KMS-11 (cell line): Measurements from ENCODE around the gene CHAF1B.

Experiments
- H2AFZ ChIP-seq: fragments of 200-600 bp; sonication (generic); 2 replicates; pipeline ENCODE4 v1.6.1; 2016; ENCODE audit warnings: antibody characterized with exemption, mixed run types, low read depth
- H3K27ac ChIP-seq: fragments of 200-600 bp; sonication (generic); 2 replicates; pipeline ENCODE4 v1.6.1; 2016; ENCODE audit warnings: mild to moderate bottlenecking, mixed run types
- H3K27me3 ChIP-seq: fragments of 200-600 bp; sonication (generic); 2 replicates; pipeline ENCODE4 v1.6.1; 2017; ENCODE audit warnings: mild to moderate bottlenecking, low read depth, mixed run types, moderate library complexity; ENCODE audit not compliant: insufficient read depth
- H3K36me3 ChIP-seq: fragments of 200-600 bp; sonication (generic); 2 replicates; pipeline ENCODE4 v1.6.1; 2017; ENCODE audit warnings: mild to moderate bottlenecking, mixed run types; ENCODE audit not compliant: insufficient read depth
- H3K4me1 ChIP-seq: fragments of 200-600 bp; sonication (generic); 2 replicates; pipeline ENCODE4 v1.6.1; 2016; ENCODE audit warnings: mild to moderate bottlenecking, low read depth, mixed run types; ENCODE audit not compliant: poor library complexity, severe bottlenecking
- H3K4me2 ChIP-seq: fragments of 200-600 bp; sonication (generic); 2 replicates; pipeline ENCODE4 v1.7.0; 2016; ENCODE audit warnings: mild to moderate bottlenecking, mixed run types
- H3K4me3 ChIP-seq: fragments of 200-600 bp; sonication (generic); IDR thresholded peaks from 2 replicates; pipeline ENCODE4 v1.6.1; 2017; ENCODE audit warnings: low read depth, low read length, mixed read lengths; ENCODE audit not compliant: insufficient read depth
- H3K79me2 ChIP-seq: fragments of 200-600 bp; sonication (generic); 2 replicates; pipeline ENCODE4 v1.6.1; 2016; ENCODE audit warnings: low read depth, mixed run types; ENCODE audit not compliant: insufficient read depth
- H3K9ac ChIP-seq: fragments of 200-600 bp; sonication (generic); 2 replicates; pipeline ENCODE4 v1.6.1; 2016; ENCODE audit warnings: mild to moderate bottlenecking, mixed run types
- H4K20me1 ChIP-seq: fragments of 200-600 bp; sonication (generic); 2 replicates; pipeline ENCODE4 v1.6.1; 2016; ENCODE audit warnings: mild to moderate bottlenecking, mixed run types; ENCODE audit not compliant: insufficient read depth
- CTCF ChIP-seq: fragments of 200-600 bp; sonication (generic); conservative IDR thresholded peaks from 2 replicates; pipeline ENCODE4 v1.6.1; 2017; ENCODE audit warnings: low read depth, mild to moderate bottlenecking, antibody characterized with exemption, low read length, moderate library complexity, mixed read lengths

CHAF1B gene

DNA sequence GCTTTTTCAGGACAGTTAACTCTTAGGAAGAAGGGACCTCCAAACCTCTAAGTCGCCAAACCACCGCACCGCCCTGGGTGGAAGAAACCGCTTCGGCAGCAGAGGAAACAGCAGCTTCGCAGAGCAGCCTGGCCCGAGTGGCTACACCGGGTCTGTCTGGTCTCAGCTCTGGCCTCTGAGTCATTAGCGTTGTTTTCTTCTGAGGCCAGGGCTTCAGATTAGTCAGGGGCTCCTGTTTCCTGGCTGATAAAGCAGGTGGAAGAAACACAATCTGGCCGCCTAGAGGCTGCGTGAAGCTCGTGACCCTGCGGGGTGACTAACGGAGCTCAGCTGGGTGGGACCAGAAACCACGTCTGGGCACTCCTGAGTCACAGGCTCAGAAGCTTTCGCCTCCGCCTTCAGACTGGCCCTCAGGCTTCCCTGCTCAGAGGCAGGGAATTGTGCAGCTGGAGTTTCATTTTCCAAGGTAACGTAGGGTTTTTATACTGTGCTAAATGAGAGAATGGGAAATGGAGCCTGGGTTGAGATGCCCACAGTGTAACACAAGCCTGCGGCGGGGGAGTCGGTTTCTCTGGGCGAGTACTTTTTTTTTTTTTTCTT is 44.9 kb downstream of the CHAF1B start:
- Histone ChIP-seq H3K4me3 (no peak overlapping the region), H3K79me2 (no peaks in the 10 kb centered on the region), H3K4me1 (no peaks in the 10 kb centered on the region), H2AFZ (no peak overlapping the region), H3K4me2 (no peak overlapping the region), H4K20me1 (no peaks in the 10 kb centered on the region), H3K9ac (no peak overlapping the region), H3K36me3 (no peaks in the 10 kb centered on the region), H3K27me3 (no peaks in the 10 kb centered on the region), H3K27ac (no peak overlapping the region)
- no peak for TF ChIP-seq CTCF

DNA sequence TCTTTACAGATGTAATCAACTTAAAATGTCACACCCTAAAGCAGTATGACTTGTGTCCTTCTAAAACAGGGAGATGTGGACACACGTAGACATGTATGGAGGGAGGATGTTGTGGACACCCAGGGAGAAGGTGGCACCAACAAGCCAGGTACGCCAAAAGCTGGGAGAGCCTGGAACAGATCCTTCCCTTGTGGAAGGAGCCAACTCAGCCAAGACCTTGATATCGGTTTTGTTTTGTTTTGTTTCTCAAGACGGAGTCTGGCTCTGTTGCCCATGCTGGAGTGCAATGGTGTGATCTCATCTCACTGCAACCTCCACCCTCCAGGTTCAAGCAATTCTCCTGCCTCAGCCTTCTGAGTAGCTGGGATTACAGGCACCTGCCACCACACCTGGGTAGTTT is 45.6 kb downstream of the CHAF1B start:
- TF ChIP-seq CTCF, result no peak
- Histone ChIP-seq H3K4me3 (no peak overlapping the region), H3K27me3 (no peaks in the 10 kb centered on the region), H3K79me2 (no peaks in the 10 kb centered on the region), H3K4me2 (no peak overlapping the region), H4K20me1 (no peaks in the 10 kb centered on the region), H3K36me3 (no peaks in the 10 kb centered on the region), H3K4me1 (no peaks in the 10 kb centered on the region), H3K9ac (no peak overlapping the region), H3K27ac (no peak overlapping the region), H2AFZ (no peak overlapping the region)

- H3K9ac ChIP-seq, result no peak overlapping the region
- H3K79me2 ChIP-seq, result no peaks in the 10 kb centered on the region
- no peak overlapping the region for H3K4me2 ChIP-seq
- no peak overlapping the region for H2AFZ ChIP-seq
- H3K36me3 ChIP-seq, result no peaks in the 10 kb centered on the region
- TF ChIP-seq CTCF, result no peak
- no peaks in the 10 kb centered on the region for H3K4me1 ChIP-seq
- no peaks in the 10 kb centered on the region for H3K27me3 ChIP-seq
- no peaks in the 10 kb centered on the region for H4K20me1 ChIP-seq
- H3K27ac ChIP-seq, result no peak overlapping the region
- no peak overlapping the region for H3K4me3 ChIP-seq
These were observed 46.1 kb downstream of the CHAF1B start for GRCh38 chr21:36431252-36431651.

DNA sequence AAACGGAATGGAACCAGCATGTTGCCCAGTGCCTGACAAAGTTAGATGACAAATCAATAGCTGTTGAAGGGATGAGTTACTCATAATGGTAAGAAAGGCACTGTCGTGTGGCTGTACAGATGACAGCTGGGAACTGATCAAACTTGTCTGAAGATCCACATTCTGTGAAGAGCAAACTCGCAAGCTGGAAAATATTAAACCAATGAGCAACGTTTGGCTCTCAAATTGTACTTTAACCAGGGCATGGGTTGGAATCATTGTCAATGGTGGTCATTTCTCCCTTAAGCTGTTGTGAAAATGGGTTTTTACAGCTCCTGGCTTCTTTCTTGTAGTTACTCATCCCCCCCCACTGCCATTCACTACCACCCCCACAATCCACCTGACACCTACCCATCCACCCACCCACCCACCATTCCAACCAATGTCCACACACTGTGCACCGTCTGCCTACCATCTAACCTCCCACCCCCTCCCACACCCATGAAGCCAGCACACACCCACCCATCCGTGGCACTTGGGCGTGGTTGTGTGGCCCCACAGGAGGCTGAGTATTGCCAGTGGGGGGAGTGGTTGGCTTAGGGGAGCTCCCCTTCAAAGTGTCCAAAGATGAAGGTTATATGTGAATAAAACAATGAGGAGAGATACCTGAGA is 48.0 kb downstream of the CHAF1B start:
- H3K27me3 ChIP-seq, result no peaks in the 10 kb centered on the region
- H3K36me3 ChIP-seq, result no peaks in the 10 kb centered on the region
- no peaks in the 10 kb centered on the region for H4K20me1 ChIP-seq
- no peaks in the 10 kb centered on the region for H3K4me1 ChIP-seq
- no peak overlapping the region for H3K9ac ChIP-seq
- no peak overlapping the region for H2AFZ ChIP-seq
- no peak overlapping the region for H3K27ac ChIP-seq
- no peaks in the 10 kb centered on the region for H3K79me2 ChIP-seq
- TF ChIP-seq CTCF, result no peak
- no peak overlapping the region for H3K4me3 ChIP-seq
- no peak overlapping the region for H3K4me2 ChIP-seq
